DOHH2 (cell line): ENCODE results near the gene DNASE1.

ENCODE experiments used
- EZH2phosphoT487 ChIP-seq: fragments of 200-600 bp; sonication (generic); IDR thresholded peaks from 2 replicates; pipeline ENCODE4 v1.6.1; 2017; ENCODE audit warnings: borderline replicate concordance, mild to moderate bottlenecking, antibody characterized with exemption, low read length, moderate library complexity, mixed read lengths
- TF ChIP-seq, protein P1 (sequence below): fragments of 200-600 bp; sonication (generic); IDR thresholded peaks from one replicate; pipeline ENCODE4 v1.5.1; 2014; ENCODE audit warnings: antibody characterized with exemption, mild to moderate bottlenecking, low read depth, low read length; ENCODE audit not compliant: poor library complexity, severe bottlenecking

DNA sequence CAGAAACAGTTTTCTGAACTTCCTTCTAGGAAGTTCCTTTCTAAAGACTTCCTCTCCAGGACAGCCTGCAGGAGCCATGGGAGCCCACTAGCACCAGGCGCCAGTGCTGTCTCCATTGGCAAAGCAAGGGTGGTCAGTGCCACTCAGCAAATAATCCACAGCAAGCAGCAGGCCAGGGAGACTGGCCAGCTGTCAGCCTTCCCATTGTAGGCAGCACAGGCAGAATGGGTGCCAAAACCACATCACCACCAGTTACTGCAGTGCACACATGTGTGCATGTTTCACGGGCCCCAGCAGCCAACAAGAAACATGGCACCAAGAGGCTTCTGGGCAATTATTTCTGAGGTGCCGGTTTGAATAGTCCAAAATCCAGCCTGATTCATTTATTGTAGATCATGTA is 26.7 kb downstream of the DNASE1 start:
- TF ChIP-seq, protein P1, sequence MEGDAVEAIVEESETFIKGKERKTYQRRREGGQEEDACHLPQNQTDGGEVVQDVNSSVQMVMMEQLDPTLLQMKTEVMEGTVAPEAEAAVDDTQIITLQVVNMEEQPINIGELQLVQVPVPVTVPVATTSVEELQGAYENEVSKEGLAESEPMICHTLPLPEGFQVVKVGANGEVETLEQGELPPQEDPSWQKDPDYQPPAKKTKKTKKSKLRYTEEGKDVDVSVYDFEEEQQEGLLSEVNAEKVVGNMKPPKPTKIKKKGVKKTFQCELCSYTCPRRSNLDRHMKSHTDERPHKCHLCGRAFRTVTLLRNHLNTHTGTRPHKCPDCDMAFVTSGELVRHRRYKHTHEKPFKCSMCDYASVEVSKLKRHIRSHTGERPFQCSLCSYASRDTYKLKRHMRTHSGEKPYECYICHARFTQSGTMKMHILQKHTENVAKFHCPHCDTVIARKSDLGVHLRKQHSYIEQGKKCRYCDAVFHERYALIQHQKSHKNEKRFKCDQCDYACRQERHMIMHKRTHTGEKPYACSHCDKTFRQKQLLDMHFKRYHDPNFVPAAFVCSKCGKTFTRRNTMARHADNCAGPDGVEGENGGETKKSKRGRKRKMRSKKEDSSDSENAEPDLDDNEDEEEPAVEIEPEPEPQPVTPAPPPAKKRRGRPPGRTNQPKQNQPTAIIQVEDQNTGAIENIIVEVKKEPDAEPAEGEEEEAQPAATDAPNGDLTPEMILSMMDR = no peak
- no peak for TF ChIP-seq EZH2phosphoT487
